Aorta (tissue), 5 donors: ENCODE measurements around the gene HS1BP3. TPM values are rescaled to one million over a fixed set of nuclear protein-coding genes. Genes with fewer than 3 reads are reported as not detected.
A peak's percentile ranks its signal among the peaks of the same experiment; 100 is the strongest.

Experiments
- ATAC-seq: fragments of 200-7000 bp; cut with Tn5 transposase; one replicate; pipeline ENCODE4 v1.9.1; 2022; ENCODE audit warnings: moderate library complexity; ENCODE audit not compliant: low FRiP score
- DNase-seq, 2 donors: peaks; one replicate each; pipeline ENCODE4 v3.0.0-alpha.2; 2020
- H3K27ac ChIP-seq, 2 donors: one replicate each; pipeline ENCODE4 v1.5.1; 2013; ENCODE audit warnings: low read length in 2 of 2, mild to moderate bottlenecking in 2 of 2, moderate library complexity in 2 of 2, control low read depth in 1 of 2, inconsistent platforms in 1 of 2, low read depth in 1 of 2
- H3K27me3 ChIP-seq, 2 donors: one replicate each; pipeline ENCODE4 v1.6.1; 2013; ENCODE audit warnings: control low read depth in 1 of 2, low read length in 1 of 2, mild to moderate bottlenecking in 1 of 2, moderate library complexity in 1 of 2; ENCODE audit not compliant: insufficient read depth in 2 of 2, control insufficient read depth in 1 of 2
- H3K36me3 ChIP-seq, 2 donors: one replicate each; pipeline ENCODE4 v1.6.1; 2013; ENCODE audit warnings: control low read depth in 1 of 2, low read length in 1 of 2, mild to moderate bottlenecking in 1 of 2; ENCODE audit not compliant: insufficient read depth in 2 of 2, control insufficient read depth in 1 of 2
- H3K4me1 ChIP-seq, 2 donors: one replicate each; pipeline ENCODE4 v1.6.1; 2013; ENCODE audit warnings: low read length in 2 of 2, control low read depth in 1 of 2, mild to moderate bottlenecking in 1 of 2, moderate library complexity in 1 of 2; ENCODE audit not compliant: insufficient read depth in 2 of 2, control insufficient read depth in 1 of 2
- H3K4me3 ChIP-seq, 2 donors: one replicate each; pipeline ENCODE4 v1.5.1; 2013; ENCODE audit warnings: low read length in 2 of 2, control low read depth in 1 of 2, mild to moderate bottlenecking in 1 of 2
- H3K9me3 ChIP-seq: one replicate; pipeline ENCODE4 v1.6.1; 2013; ENCODE audit warnings: mild to moderate bottlenecking, low read length; ENCODE audit not compliant: control insufficient read depth
- WGBS, 2 donors: extraction: QIAGEN DNeasy Blood & Tissue Kit; methylation state at CpG; one replicate each; pipeline ENCODE4 v1.1.7; 2013; 5-methylcytosine and 5-hydroxymethylcytosine counted together
- intact Hi-C, 2 donors: fragments of 100-400 bp; cut with DNase I; formaldehyde crosslinking; loops; one replicate each; pipeline versions ENCODE4 v1.14.2 to v1.15.0; 2022
- polyA plus RNA-seq, 2 donors: library from polyadenylated mRNA; stranded (reverse); fragments of 200-250 nt; gene quantifications; one replicate each; pipeline ENCODE4 v1.2.3, GENCODE V29; 2013
- total RNA-seq, 2 donors: library from RNA; stranded (reverse); fragmentation: NEBNext Ultra II Directional; extraction: Animal tissue kit (Norgen Biotek cat#: 25700); gene quantifications; one replicate each; pipeline ENCODE4 v1.2.1, GENCODE V29; 2021
- donor health status: healthy with polysubstance abuse.
- donor health status: Bipolar disorder and iron deficiency.
- donor health status: DM: no; HTN: no; CAD: no.
- donor health status: DM: no; HTN: no; CAD: no.
- donor health status: DM: yes; HTN: yes; CAD: no.

Gene HS1BP3
- total and polyA plus RNA-seq, 4 donors, result 27.5 to 42.3 (median 34.2) TPM

DNA sequence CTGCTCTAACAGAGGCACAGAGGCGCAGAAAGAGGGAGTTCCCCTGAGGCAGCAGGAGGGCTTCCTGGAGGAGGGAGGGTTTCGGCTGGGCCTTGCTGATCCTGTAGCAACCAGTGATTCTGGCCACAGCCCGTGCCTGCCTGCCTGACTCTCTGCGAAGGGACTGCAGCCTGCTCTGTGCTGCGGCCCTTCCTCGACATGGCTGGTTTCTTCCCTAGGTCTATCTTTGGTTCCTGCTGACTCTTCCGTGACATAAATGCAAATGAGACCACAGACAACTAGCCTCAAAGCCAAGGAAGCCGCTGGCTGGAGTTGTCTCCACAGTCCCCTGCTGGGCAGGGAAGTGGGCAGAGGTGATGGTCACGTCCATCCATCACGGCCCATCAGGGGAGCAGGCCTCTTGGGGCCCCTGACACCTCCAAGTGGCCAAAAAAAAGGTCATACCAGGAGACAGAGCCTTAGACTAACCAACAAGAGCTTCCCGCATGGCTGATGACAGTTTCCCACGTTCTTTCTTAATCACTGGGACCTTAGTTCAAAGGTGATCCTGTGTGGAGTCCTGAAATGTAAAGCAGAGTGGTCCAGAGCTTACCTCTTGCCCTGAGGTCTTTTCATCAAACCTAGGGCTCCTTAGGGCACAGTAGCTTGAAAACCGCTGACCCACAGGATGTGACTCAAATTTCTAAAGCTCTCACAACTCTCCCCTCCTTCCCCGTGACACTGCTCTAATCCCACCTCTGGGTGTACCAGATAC lies 55.3 kb downstream of the HS1BP3 start:
- intact Hi-C loops, result no loop called here
- 85 to 95% methylated on average over 13 to 14 of the region's 14 CpGs for WGBS, 2 donors
- Histone ChIP-seq H3K27ac (no peak overlapping the region), H3K27me3 (no peaks in the 10 kb centered on the region), H3K4me1 (peaks cover 0 to 7% of the 10 kb centered on the region in 2 donors), H3K4me3 (no peak overlapping the region), H3K9me3 (no peaks in the 10 kb centered on the region), H3K36me3 (no peaks in the 10 kb centered on the region)
- ATAC-seq (no peak), DNase-seq (peak; percentile 73 to 78)

- Histone ChIP-seq H3K36me3 (no peaks in the 10 kb centered on the region), H3K27ac (no peak overlapping the region), H3K27me3 (no peaks in the 10 kb centered on the region), H3K9me3 (no peaks in the 10 kb centered on the region), H3K4me1 (peaks cover 0 to 7% of the 10 kb centered on the region in 2 donors), H3K4me3 (no peak overlapping the region)
- no peak for ATAC-seq
- peak; percentile 24 to 55 for DNase-seq
- WGBS, 2 donors, result 94 to 95% methylated on average over 8 of the region's 8 CpGs
- intact Hi-C loops, result no loop called here
These were observed 55.9 kb downstream of the HS1BP3 start for GRCh38 chr2:20594957-20595356.

- no peaks in the 10 kb centered on the region for H3K27me3 ChIP-seq
- DNase-seq (peak in 1 of 2 donors; percentile 21), ATAC-seq (no peak)
- H3K36me3 ChIP-seq, result no peaks in the 10 kb centered on the region
- 90 to 92% methylated on average over 6 of the region's 6 CpGs for WGBS, 2 donors
- no peaks in the 10 kb centered on the region for H3K9me3 ChIP-seq
- peaks cover 0 to 4% of the 10 kb centered on the region in 2 donors for H3K4me1 ChIP-seq
- intact Hi-C loops, result no loop called here
- H3K27ac ChIP-seq, result no peak overlapping the region
- H3K4me3 ChIP-seq, result no peak overlapping the region
These were observed 56.7 kb downstream of the HS1BP3 start for GRCh38 chr2:20594048-20594750.

DNA sequence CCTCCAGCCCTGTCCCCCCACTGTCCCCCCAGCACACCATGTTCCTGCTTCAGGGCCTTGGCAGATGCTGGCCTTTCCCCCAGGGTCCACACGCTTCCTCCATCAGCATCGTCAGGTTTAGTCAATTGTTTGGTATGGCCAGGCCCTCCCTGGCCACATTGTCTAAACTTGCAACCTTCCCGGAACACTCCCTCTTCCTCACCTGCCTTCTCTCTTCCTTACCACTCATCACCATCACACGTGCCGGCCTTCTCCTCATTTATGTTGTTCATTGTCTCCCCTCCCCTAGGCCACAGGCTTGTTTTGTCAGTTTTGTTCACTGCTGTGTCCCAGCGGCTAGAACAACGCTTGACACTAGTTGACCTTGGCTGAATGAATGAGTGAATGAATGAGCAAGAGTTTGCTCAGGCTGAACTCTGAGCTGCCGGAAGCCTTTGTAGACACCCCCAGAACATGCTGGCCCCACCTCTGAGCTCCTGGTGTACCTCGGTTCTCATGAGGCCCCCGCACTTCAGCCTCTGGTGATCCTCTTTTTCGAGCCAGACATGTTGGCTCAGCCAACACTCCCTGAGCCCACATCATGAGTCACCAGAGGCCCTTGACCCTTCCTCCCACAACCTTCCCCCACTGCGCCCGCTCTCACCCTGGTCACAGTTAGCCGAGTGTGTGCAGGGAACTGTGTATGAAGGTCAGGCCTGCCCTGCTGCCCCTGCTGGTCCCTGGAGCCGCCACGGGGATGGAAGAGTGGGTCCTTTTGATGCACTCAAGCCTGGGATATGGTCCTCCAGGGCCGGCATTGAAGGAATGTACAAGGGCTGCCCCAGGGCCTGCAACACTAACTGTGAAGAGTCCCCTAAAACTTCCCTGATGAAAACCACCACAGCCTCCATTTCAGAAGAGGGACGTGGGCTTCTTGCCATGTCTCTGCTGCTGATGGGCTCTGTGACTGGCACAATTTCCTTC lies 57.5 kb downstream of the HS1BP3 start:
- H3K36me3 ChIP-seq, result no peaks in the 10 kb centered on the region
- DNase-seq (peak; percentile 84 to 85), ATAC-seq (no peak)
- H3K9me3 ChIP-seq, result no peaks in the 10 kb centered on the region
- intact Hi-C loops, result no loop called here
- H3K27me3 ChIP-seq, result no peaks in the 10 kb centered on the region
- H3K4me3 ChIP-seq, result no peak overlapping the region
- H3K4me1 ChIP-seq, result peaks cover 0 to 4% of the 10 kb centered on the region in 2 donors
- 75 to 76% methylated on average over 17 to 18 of the region's 18 CpGs for WGBS, 2 donors
- H3K27ac ChIP-seq, result no peak overlapping the region

- DNase-seq (peak; percentile 48 to 70), ATAC-seq (no peak)
- Histone ChIP-seq H3K4me3 (no peak overlapping the region), H3K36me3 (no peaks in the 10 kb centered on the region), H3K4me1 (peaks cover 0 to 4% of the 10 kb centered on the region in 2 donors), H3K27me3 (no peaks in the 10 kb centered on the region), H3K9me3 (no peaks in the 10 kb centered on the region), H3K27ac (no peak overlapping the region)
- 91 to 92% methylated on average over 22 of the region's 22 CpGs for WGBS, 2 donors
- intact Hi-C loops, result no loop called here
These were observed 58.5 kb downstream of the HS1BP3 start for GRCh38 chr2:20592106-20593071.

GRCh38 chr2:20590704-20591515 lies 60.0 kb downstream of the HS1BP3 start:
- intact Hi-C loops, result no loop called here
- ATAC-seq, result no peak
- Histone ChIP-seq H3K27me3 (no peaks in the 10 kb centered on the region), H3K4me3 (no peak overlapping the region), H3K4me1 (no peaks in the 10 kb centered on the region), H3K27ac (no peak overlapping the region), H3K9me3 (no peaks in the 10 kb centered on the region), H3K36me3 (no peaks in the 10 kb centered on the region)
- DNase-seq, result peak; percentile 46 to 53
- WGBS, 2 donors, result 39 to 40% methylated on average over 11 of the region's 11 CpGs

DNA sequence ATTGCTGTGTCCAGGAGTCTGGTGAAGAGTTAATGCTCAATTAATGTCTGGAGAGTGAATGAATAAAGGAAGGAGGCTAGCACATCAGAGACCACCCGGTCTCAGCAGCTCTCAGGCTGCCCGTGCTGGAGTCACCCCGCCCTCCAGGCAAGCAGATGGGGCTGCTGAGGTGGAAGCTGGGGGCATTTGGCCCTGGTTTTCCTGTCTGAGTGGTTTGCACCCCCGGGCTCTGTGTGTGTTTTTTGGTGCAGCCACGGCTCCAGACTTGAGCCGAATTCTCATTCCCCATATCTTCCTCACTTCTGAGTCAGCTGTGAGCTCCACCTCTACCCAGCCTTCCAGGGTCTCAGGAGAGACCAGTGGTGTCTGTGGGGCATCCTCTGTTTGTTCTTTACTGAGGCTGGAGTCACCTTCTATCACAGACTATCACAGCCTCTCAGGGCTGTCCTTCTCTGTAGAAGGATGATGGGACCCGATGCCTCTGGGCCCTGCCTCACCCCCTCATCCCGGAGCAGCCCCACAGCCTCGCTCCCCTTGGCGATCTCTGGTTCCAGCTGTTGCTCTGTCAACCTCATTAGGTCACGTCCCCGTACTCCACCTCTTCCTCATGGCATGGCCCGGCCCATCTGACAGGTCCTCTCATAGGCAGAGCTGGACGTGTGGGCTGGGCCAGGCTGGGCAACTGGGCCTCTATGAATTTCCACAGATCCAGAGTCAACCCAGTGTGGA lies 60.8 kb downstream of the HS1BP3 start:
- peak; percentile 39 to 60 for DNase-seq
- 88% methylated on average over 14 of the region's 14 CpGs for WGBS, 2 donors
- no peaks in the 10 kb centered on the region for H3K4me1 ChIP-seq
- no peaks in the 10 kb centered on the region for H3K36me3 ChIP-seq
- no peaks in the 10 kb centered on the region for H3K9me3 ChIP-seq
- H3K27ac ChIP-seq, result no peak overlapping the region
- no peaks in the 10 kb centered on the region for H3K27me3 ChIP-seq
- intact Hi-C loops, result no loop called here
- no peak for ATAC-seq
- H3K4me3 ChIP-seq, result no peak overlapping the region
